ENCODE data around the gene FYN. TPM values are rescaled to one million over a fixed set of nuclear protein-coding genes. Genes with fewer than 3 reads are reported as not detected.

The FYN gene
- total and polyA plus RNA-seq, 2 experiments from 2014 or later, result 95.7 to 104 TPM

- Histone ChIP-seq H3K27ac (no peak overlapping the region), H3K27me3 (no peaks in the 10 kb centered on the region), H3K36me3 (no peaks in the 10 kb centered on the region), H3K9me3 (ENCODE audit: low read depth) (no peaks in the 10 kb centered on the region), H3K4me1 (ENCODE audit: low read depth) (peaks cover 3% of the 10 kb centered on the region), H3K4me3 (no peak overlapping the region)
- no peak for TF ChIP-seq CTCF (IDR thresholded peaks at IDR 0.05; ENCODE audit: low read depth, low read length)
- no peak for DNase-seq (ENCODE audit: low read depth in 1 of 2, low spot score in 1 of 2)
Observed at GRCh38 chr6:111779660-111780059, 93.6 kb downstream of the FYN start.

DNA sequence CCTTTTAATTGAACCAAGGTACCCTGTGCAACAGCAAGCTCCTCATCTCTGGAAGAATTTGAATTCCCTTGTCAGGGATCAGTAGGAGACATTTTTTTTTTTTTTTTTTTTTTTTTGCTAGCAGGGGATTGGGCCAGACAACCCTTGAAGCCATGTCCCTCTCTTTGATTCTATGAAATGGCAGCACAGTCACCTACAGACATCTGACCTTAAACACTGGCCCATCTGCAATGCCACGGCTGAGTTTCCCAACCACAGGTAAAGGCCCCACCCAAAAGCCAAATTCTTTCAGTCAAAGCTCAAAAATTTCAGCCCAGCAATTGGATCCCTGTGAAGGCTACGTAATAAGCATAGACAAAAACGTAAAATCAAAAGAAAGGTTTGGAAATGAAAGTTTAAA lies 94.2 kb downstream of the FYN start:
- Histone ChIP-seq H3K27ac (no peak overlapping the region), H3K36me3 (no peaks in the 10 kb centered on the region), H3K4me1 (ENCODE audit: low read depth) (peaks cover 3% of the 10 kb centered on the region), H3K4me3 (no peak overlapping the region), H3K9me3 (ENCODE audit: low read depth) (no peaks in the 10 kb centered on the region), H3K27me3 (no peaks in the 10 kb centered on the region)
- no peak for TF ChIP-seq CTCF (IDR thresholded peaks at IDR 0.05; ENCODE audit: low read depth, low read length)
- no peak for DNase-seq (ENCODE audit: low read depth in 1 of 2, low spot score in 1 of 2)

GRCh38 chr6:111777357-111777756 lies 95.9 kb downstream of the FYN start:
- no peak overlapping the region for H3K27ac ChIP-seq
- DNase-seq (ENCODE audit: low read depth in 1 of 2, low spot score in 1 of 2), result no peak
- H3K36me3 ChIP-seq, result no peaks in the 10 kb centered on the region
- H3K27me3 ChIP-seq, result no peaks in the 10 kb centered on the region
- peaks cover 3% of the 10 kb centered on the region for H3K4me1 ChIP-seq (ENCODE audit: low read depth)
- no peaks in the 10 kb centered on the region for H3K9me3 ChIP-seq (ENCODE audit: low read depth)
- H3K4me3 ChIP-seq, result no peak overlapping the region
- no peak for TF ChIP-seq CTCF (IDR thresholded peaks at IDR 0.05; ENCODE audit: low read depth, low read length)

DNA sequence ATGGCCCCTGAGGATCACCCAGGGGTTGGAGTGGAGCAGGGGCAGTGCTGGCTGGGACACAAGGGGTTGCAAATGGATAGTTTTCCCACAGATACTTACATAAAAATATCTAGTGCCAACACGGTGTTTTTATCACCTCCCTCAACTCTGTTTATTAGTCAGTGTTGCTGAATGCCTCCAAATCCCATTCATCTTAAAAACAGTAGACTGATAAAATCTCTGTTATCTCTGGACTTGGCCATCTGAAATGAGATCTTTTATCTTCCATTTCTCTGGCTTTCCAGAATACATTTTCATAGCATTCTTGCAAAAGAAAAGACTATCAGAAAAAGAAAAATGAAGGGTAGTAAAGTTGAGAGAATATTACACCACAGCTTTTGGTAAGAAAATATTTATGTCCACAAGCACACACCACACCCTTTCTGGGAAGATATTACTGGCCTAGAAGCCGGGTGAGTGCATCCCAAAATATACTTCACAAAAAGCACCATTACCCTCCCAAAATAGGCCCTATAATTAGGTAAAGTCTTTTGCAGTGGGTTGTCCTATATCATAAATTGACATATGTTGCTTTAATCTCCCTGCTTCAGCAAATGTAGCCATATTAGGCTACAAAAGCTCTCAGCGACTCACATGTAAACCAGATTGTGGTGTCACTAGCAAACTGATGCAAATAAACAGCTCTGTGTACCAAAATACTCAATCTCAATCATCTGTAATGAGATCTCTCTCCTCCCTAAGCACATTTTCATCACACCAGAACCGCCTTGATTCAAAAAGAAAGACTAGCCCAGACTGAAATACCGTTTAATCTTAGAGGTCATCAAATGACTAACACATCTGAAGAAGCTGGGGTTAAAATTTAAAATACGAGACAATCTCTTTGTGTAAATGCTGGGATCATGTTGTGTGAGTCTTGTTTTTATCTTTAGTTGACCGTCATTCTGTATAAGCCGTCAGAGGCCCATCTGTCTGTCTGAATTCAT lies 96.7 kb downstream of the FYN start:
- no peaks in the 10 kb centered on the region for H3K9me3 ChIP-seq (ENCODE audit: low read depth)
- no peaks in the 10 kb centered on the region for H3K27me3 ChIP-seq
- no peak overlapping the region for H3K27ac ChIP-seq
- no peak for TF ChIP-seq CTCF (IDR thresholded peaks at IDR 0.05; ENCODE audit: low read depth, low read length)
- no peaks in the 10 kb centered on the region for H3K4me1 ChIP-seq (ENCODE audit: low read depth)
- no peak for DNase-seq (ENCODE audit: low read depth in 1 of 2, low spot score in 1 of 2)
- no peak overlapping the region for H3K4me3 ChIP-seq
- no peaks in the 10 kb centered on the region for H3K36me3 ChIP-seq

DNA sequence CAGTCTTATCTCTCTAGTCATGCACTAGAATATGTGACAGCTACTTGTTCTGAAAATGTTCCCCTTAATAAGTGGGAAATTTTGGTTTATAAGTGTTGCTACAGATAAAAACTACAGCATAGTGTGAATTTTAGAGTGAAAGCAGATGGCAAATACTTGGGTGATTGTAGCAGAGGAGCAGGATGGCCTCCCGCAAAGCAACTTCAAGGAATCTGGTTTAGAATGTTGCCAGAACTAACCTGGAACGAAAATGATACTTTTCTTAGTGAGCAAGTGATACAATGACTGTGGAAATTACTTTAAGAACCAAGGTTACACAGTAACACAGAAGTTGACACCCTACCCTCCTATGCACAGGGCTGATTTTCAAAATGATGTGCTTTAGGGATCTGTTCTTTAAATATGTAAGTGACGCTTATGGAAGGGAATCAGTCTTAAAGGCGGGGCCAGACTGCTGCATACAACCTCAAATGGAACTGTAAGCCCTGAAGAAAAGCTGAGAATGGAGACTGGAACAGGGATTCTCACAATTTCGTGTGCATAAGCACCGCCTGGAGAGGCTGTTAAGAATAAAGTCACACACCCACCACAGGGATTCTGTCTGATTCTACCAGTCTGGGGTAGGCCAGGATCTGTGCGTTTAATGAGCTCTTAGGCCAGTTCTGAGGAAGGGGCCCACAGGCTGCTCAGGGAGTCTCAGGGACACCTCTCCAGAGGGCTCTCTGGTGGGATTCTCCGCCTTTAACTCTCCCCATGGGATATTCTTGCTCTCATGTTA lies 97.9 kb downstream of the FYN start:
- no peaks in the 10 kb centered on the region for H3K4me1 ChIP-seq (ENCODE audit: low read depth)
- TF ChIP-seq CTCF (IDR thresholded peaks at IDR 0.05; ENCODE audit: low read depth, low read length), result no peak
- no peaks in the 10 kb centered on the region for H3K9me3 ChIP-seq (ENCODE audit: low read depth)
- H3K4me3 ChIP-seq, result no peak overlapping the region
- H3K27ac ChIP-seq, result no peak overlapping the region
- peak in 1 of 2 donors; percentile 34 for DNase-seq (ENCODE audit: low read depth in 1 of 2, low spot score in 1 of 2)
- H3K36me3 ChIP-seq, result no peaks in the 10 kb centered on the region
- H3K27me3 ChIP-seq, result no peaks in the 10 kb centered on the region

Measured in cardiac muscle cell (in vitro differentiated cells and primary cell).